Ramos (cell line): ENCODE measurements around the gene PLPP6.

Experiments used
- in situ Hi-C: fragments of 300-500 bp; cut with MboI; formaldehyde crosslinking; loops from one replicate; pipeline ENCODE4 v1.14.3; 2022; ENCODE audit warnings: low sequenced_read_pairs; ENCODE audit not compliant: unreplicated experiment

Gene PLPP6

GRCh38 chr9:4689021-4689420 lies 26.9 kb downstream of the PLPP6 start:
- in situ Hi-C loops, result no loop called here

- in situ Hi-C loops, result no loop called here
Observed at GRCh38 chr9:4689687-4690104, 27.6 kb downstream of the PLPP6 start.

- in situ Hi-C loops, result no loop called here
Observed at GRCh38 chr9:4690144-4690543, 28.1 kb downstream of the PLPP6 start.

GRCh38 chr9:4691795-4692194 lies 29.7 kb downstream of the PLPP6 start:
- in situ Hi-C loops, result no loop called here

- in situ Hi-C loops, result no loop called here
Observed at GRCh38 chr9:4700091-4700490, 38.0 kb downstream of the PLPP6 start.

- in situ Hi-C loops, result no loop called here
Observed at GRCh38 chr9:4700932-4701331, 38.8 kb downstream of the PLPP6 start.

GRCh38 chr9:4701526-4701925 lies 39.4 kb downstream of the PLPP6 start:
- in situ Hi-C loops, result no loop called here

GRCh38 chr9:4704129-4704528 lies 42.0 kb downstream of the PLPP6 start:
- in situ Hi-C loops, result no loop called here

GRCh38 chr9:4706021-4706420 lies 43.9 kb downstream of the PLPP6 start:
- in situ Hi-C loops, result no loop called here

- in situ Hi-C loops, result no loop called here
Observed at GRCh38 chr9:4706971-4707622, 45.0 kb downstream of the PLPP6 start.

GRCh38 chr9:4709380-4709779 lies 47.3 kb downstream of the PLPP6 start:
- in situ Hi-C loops, result no loop called here

GRCh38 chr9:4713849-4714248 lies 51.8 kb downstream of the PLPP6 start:
- in situ Hi-C loops, result no loop called here

GRCh38 chr9:4714266-4715016 lies 52.3 kb downstream of the PLPP6 start:
- in situ Hi-C loops, result no loop called here
